ENCODE measurements around the gene XRRA1.

XRRA1 gene

DNA sequence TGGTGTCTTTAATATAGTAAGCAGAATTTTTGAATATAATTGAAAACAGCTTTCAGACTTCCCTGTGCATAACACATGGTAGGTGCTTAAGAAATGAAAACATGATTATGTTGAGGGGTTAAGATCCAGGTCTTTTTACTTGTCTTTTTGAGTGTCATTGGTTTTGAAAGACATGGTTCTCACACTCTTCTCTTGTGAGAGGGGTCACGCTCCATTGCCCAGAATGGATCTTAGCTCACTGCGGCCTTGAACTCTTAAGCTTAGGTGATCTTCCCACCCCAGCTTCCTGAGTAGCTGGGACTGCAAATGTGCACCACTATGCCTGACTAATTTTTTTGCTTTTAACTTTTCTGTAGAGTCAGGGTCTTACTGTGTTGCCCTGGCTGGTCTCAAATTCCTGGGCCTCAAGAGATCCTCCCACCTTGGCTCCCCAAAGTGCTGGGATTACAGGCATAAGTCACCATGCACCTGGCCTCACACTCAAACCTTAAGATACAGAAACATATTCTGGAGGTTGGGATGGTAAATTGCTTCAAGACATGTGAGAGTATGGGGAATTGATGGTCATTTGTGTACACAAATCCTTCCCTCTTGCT is 1.6 kb upstream of the XRRA1 start:
- DNase-seq (ENCODE audit: low read depth in 2 of 2, low spot score in 1 of 2), result no peak

GRCh38 chr11:74949753-74950137 is 854 bp upstream of the XRRA1 start:
- no peak for DNase-seq (ENCODE audit: low read depth in 2 of 2, low spot score in 1 of 2)

DNA sequence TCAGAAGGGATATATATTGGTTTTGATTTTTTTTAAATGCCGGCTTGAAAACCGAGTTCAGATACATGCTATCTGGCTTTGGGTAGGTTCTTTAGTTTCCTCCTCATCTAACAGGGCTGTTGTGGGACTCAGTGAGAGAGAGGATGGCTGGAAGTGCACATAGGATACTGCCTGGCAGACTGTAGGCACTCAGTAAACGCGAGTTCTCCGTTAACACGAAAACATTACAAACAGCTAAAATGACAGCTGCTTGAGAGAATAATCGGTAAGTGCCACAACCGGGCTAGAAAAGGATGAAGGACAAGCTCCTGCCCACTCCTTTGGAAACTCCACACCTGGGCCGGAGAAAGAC is 369 bp downstream of the XRRA1 start:
- DNase-seq (ENCODE audit: low read depth in 2 of 2, low spot score in 1 of 2), result no peak

DNA sequence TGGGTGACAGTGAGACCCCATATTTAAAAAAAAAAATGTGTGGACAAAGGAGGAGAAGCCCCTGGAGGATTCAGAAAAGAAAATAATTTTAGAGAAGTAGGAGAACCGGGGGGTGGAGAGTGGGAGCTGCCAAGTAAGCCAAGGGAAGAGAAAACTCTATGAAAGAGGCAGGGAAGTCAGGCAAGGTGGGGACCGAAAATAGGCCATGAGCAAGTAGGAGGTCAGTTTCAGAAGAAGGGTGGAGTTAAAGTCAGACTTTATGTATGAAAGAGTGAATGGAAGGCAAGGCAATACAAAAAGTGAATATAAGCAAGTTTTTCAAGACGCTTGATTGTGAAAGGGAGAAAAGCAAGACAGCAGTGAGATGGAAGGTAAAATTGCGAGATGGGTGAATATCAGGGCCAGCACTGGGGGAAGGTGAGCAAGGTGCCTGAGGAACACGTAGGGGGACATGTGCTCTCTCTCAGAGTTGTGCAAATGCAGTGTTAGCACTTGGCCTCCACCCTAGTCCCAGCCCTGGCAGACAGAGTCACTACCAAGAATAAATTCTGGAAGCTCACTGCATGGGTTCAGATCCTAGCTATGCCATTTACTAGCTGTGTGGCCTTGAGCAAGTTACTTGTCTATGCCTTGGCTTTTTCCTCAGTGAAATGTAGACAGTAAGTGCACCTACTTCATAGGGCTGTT is 6.7 kb downstream of the XRRA1 start:
- no peak for DNase-seq (ENCODE audit: low read depth in 2 of 2, low spot score in 1 of 2)

GRCh38 chr11:74941492-74941891 is 7.4 kb downstream of the XRRA1 start:
- no peak for DNase-seq (ENCODE audit: low read depth in 2 of 2, low spot score in 1 of 2)

- no peak for DNase-seq (ENCODE audit: low read depth in 2 of 2, low spot score in 1 of 2)
Measured at GRCh38 chr11:74937696-74938475, 11.0 kb downstream of the XRRA1 start.

GRCh38 chr11:74936976-74937375 is 11.9 kb downstream of the XRRA1 start:
- DNase-seq (ENCODE audit: low read depth in 2 of 2, low spot score in 1 of 2), result no peak

GRCh38 chr11:74936087-74936486 is 12.8 kb downstream of the XRRA1 start:
- no peak for DNase-seq (ENCODE audit: low read depth in 2 of 2, low spot score in 1 of 2)

- no peak for DNase-seq (ENCODE audit: low read depth in 2 of 2, low spot score in 1 of 2)
Measured at GRCh38 chr11:74935285-74935684, 13.6 kb downstream of the XRRA1 start.

- no peak for DNase-seq (ENCODE audit: low read depth in 2 of 2, low spot score in 1 of 2)
Measured at GRCh38 chr11:74933765-74934164, 15.1 kb downstream of the XRRA1 start.

DNA sequence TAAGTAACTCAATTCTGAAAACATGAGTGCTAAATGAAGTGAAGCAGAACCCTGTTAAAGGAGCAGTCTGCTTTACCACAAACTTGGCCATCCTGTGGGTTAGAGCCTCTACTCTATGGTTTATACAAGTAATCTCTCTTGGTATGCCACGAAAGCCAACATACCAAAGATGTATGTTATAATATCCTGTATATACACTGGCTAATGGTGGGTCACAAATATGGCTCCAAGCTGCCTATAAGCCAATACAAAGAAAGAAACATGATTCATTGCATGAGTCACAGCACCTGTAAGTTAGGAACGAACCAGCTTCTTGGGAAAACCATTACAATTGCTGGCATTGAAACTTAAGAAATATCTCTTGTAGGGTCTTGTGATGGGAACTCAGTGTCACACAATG is 16.1 kb downstream of the XRRA1 start:
- DNase-seq (ENCODE audit: low read depth in 2 of 2, low spot score in 1 of 2), result no peak

DNA sequence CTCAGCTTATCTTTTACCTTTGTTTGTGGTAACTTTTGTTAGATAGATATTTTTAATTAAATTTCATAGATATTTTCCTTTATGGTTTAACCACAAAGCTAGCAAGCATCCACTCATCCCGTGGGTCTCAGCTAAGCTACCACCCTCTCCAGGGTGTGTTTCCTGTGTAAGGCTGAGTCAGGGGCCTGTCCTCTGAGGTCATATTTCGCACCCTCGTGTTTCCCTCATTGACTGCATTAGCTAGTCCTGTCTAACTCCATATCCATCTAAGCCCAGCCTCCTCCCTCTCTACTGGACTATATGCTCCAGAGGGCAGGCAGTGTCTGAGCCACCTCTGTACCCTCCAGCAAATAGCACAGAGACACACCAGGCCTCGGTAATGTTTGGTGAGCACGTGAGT is 16.7 kb downstream of the XRRA1 start:
- DNase-seq (ENCODE audit: low read depth in 2 of 2, low spot score in 1 of 2), result no peak

DNA sequence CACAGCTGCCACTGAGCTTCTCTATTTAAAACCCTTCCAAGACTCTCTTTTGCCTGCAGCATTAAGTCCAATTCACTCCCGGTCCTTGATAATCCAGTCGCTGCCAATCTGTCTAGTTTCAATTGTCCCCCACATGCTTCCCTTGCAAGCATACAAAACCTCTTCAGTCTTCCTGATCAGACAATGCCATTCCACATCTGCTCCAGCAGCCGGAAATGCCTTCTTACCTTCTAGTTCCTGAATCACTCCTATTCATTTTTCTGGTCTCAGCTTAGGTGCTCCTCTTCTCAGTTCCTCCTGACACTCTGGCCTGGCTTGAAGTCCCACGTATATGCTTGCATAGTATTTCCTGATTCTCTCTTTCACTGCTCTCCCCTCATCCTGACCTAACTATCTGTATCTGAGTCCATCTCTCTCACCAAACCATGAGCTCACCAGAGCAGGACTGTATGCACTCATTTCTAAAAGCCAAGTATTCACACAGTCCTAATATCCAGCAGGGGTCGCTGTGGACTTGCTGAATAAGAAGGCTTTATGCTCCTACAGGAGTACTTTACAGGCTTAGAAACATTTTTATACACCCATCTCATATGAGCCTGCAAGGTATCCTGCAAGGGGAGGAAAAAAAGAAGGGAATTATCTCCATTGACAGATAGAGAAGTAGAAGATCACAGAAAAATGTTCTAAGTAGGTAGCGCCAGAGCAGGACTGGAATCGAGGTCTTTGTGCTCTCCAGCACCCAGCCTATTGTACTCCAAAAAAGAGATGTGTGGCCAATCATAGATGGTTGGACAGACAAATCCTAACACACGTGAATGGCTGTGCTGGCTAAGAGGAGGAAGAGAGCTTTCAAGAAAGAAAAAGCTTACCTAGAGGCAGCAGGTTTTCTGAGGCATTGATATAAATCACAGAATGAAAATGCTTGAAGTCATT is 19.2 kb downstream of the XRRA1 start:
- DNase-seq (ENCODE audit: low read depth in 2 of 2, low spot score in 1 of 2), result peak; percentile 32 to 41

GRCh38 chr11:74927496-74927895 is 21.4 kb downstream of the XRRA1 start:
- DNase-seq (ENCODE audit: low read depth in 2 of 2, low spot score in 1 of 2), result no peak

GRCh38 chr11:74926304-74927030 is 22.4 kb downstream of the XRRA1 start:
- DNase-seq (ENCODE audit: low read depth in 2 of 2, low spot score in 1 of 2), result no peak

GRCh38 chr11:74925281-74925680 is 23.6 kb downstream of the XRRA1 start:
- no peak for DNase-seq (ENCODE audit: low read depth in 2 of 2, low spot score in 1 of 2)

- no peak for DNase-seq (ENCODE audit: low read depth in 2 of 2, low spot score in 1 of 2)
Measured at GRCh38 chr11:74923125-74923524, 25.8 kb downstream of the XRRA1 start.

DNA sequence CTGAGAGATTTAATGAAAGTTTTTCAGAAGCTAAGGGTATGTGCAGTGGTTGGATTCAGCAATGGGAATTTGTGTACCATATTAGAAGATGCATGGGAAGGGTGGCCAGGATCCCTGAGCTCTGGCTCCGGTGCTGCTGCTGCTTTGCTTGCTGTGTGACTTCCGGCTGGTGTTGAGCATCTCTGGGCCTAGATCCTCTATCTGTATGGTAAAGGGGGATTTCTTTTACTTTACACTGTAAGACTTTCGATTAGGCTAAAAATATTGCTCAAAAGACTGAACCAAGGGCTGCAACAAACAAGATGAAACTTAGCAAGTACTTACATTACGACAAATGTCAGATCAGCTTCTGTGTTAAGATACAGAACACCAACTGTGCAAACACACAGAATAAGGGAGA is 39.1 kb downstream of the XRRA1 start:
- DNase-seq (ENCODE audit: low read depth in 2 of 2, low spot score in 1 of 2), result no peak

DNA sequence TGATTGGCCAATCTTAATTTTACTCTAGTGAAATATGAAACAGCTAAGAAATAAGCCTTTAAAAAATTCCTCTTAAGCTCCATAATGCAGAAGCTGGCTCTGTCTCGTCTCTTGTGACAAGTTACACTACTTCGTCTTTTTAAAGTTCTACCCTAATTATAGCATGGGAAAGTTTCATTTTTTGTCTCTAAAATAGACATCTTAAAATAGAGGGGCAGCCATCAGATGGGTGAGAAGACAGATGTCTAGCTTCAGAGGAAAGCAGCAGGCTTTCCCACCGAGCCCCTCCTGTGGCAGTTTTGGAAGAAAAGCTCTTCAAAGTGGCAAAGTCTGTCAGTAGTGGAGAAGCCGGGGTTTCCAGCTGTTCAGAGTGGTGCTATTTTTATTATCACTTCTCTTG is 39.5 kb downstream of the XRRA1 start:
- DNase-seq (ENCODE audit: low read depth in 2 of 2, low spot score in 1 of 2), result no peak

GRCh38 chr11:74905326-74905725 is 43.6 kb downstream of the XRRA1 start:
- no peak for DNase-seq (ENCODE audit: low read depth in 2 of 2, low spot score in 1 of 2)

- DNase-seq (ENCODE audit: low read depth in 2 of 2, low spot score in 1 of 2), result no peak
Measured at GRCh38 chr11:74902342-74902741, 46.5 kb downstream of the XRRA1 start.
